Smooth muscle cell (in vitro differentiated cells): ENCODE measurements around the gene EGR2. TPM values are rescaled to one million over a fixed set of nuclear protein-coding genes. Genes with fewer than 3 reads are reported as not detected.

Source experiments
- DNase-seq: peaks from one replicate; lab custom pipeline; 2025; ENCODE audit not compliant: unreplicated experiment; lab: John Stamatoyannopoulos, UW
- H2AFZ ChIP-seq: fragments of 200-600 bp; sonication (generic); 2 replicates; pipeline ENCODE4 v1.6.0; 2016; ENCODE audit warnings: antibody characterized with exemption, low read depth, mild to moderate bottlenecking
- H3F3A ChIP-seq: fragments of 200-600 bp; sonication (generic); 2 replicates; pipeline ENCODE4 v1.6.0; 2017; ENCODE audit warnings: antibody characterized with exemption, low read depth
- H3K27ac ChIP-seq: fragments of 200-600 bp; sonication (generic); 2 replicates; pipeline ENCODE4 v1.5.1; 2016; ENCODE audit warnings: low read depth, mild to moderate bottlenecking
- H3K27me3 ChIP-seq: fragments of 200-600 bp; sonication (generic); 2 replicates; pipeline ENCODE4 v1.6.1; 2016; ENCODE audit warnings: low read depth, mild to moderate bottlenecking
- H3K36me3 ChIP-seq: fragments of 200-600 bp; sonication (generic); 2 replicates; pipeline ENCODE4 v1.5.1; 2016; ENCODE audit warnings: low read depth
- H3K4me1 ChIP-seq: fragments of 200-600 bp; sonication (generic); 2 replicates; pipeline ENCODE4 v1.5.1; 2016; ENCODE audit warnings: low read depth
- H3K4me2 ChIP-seq: fragments of 200-600 bp; sonication (generic); 2 replicates; pipeline ENCODE4 v1.6.0; 2016; ENCODE audit warnings: mild to moderate bottlenecking
- H3K4me3 ChIP-seq: fragments of 200-600 bp; sonication (generic); 2 replicates; pipeline ENCODE4 v1.5.1; 2016; ENCODE audit warnings: mild to moderate bottlenecking
- H3K79me2 ChIP-seq: fragments of 200-600 bp; sonication (generic); 2 replicates; pipeline ENCODE4 v1.6.0; 2016; ENCODE audit warnings: low read depth, mild to moderate bottlenecking
- H3K9ac ChIP-seq: fragments of 200-600 bp; sonication (generic); 2 replicates; pipeline ENCODE4 v1.6.0; 2016; ENCODE audit warnings: low read depth
- H3K9me3 ChIP-seq: fragments of 200-600 bp; sonication (generic); replicated peaks from 2 replicates; pipeline ENCODE4 v1.5.1; 2016; ENCODE audit warnings: low read depth
- H4K20me1 ChIP-seq: fragments of 200-600 bp; sonication (generic); 2 replicates; pipeline ENCODE4 v1.6.0; 2016; ENCODE audit warnings: low read depth
- CTCF ChIP-seq: fragments of 200-600 bp; sonication (generic); IDR thresholded peaks from 2 replicates; pipeline ENCODE4 v1.5.1; 2017; ENCODE audit warnings: borderline replicate concordance, mild to moderate bottlenecking, antibody characterized with exemption; ENCODE audit not compliant: insufficient read depth, poor library complexity, severe bottlenecking
- WGBS: methylation state at CpG from one replicate; pipeline ENCODE4 v1.1.7; 2016; ENCODE audit warnings: low lambda C conversion rate; 5-methylcytosine and 5-hydroxymethylcytosine counted together
- polyA plus RNA-seq: library from polyadenylated mRNA; unstranded; fragments of >200 nt; fragmentation: Nextera tagmentation; extraction: Ambion mirVana; gene quantifications from 2 replicates; pipeline ENCODE4 v1.2.1, GENCODE V29; 2016
- total RNA-seq: library from RNA; depleted of rRNA; stranded (reverse); fragments of >200 nt; gene quantifications from 2 replicates; pipeline ENCODE4 v1.2.3, GENCODE V29; 2014

EGR2 gene
- total and polyA plus RNA-seq, 2 experiments from 2014 or later: 209 to 433 TPM

GRCh38 chr10:62844280-62845011, 28.3 kb upstream of the EGR2 start:
- no peaks in the 10 kb centered on the region for H3K9me3 ChIP-seq
- no peak overlapping the region for H3K4me2 ChIP-seq
- WGBS: 82% methylated on average over 7 of the region's 7 CpGs
- DNase-seq: no peak
- H4K20me1 ChIP-seq: no peaks in the 10 kb centered on the region
- no peak overlapping the region for H3K4me3 ChIP-seq
- no peaks in the 10 kb centered on the region for H3F3A ChIP-seq
- H3K27me3 ChIP-seq: peaks cover 8% of the 10 kb centered on the region
- H2AFZ ChIP-seq: no peak overlapping the region
- no peak overlapping the region for H3K27ac ChIP-seq
- no peaks in the 10 kb centered on the region for H3K79me2 ChIP-seq
- no peaks in the 10 kb centered on the region for H3K4me1 ChIP-seq
- TF ChIP-seq CTCF: no peak
- H3K36me3 ChIP-seq: no peaks in the 10 kb centered on the region
- no peak overlapping the region for H3K9ac ChIP-seq

GRCh38 chr10:62843600-62843999, 27.4 kb upstream of the EGR2 start:
- TF ChIP-seq CTCF: no peak
- Histone ChIP-seq H3K4me3 (no peak overlapping the region), H3K4me1 (no peaks in the 10 kb centered on the region), H3K27me3 (peaks cover 8% of the 10 kb centered on the region), H2AFZ (no peak overlapping the region), H3F3A (no peaks in the 10 kb centered on the region), H3K36me3 (no peaks in the 10 kb centered on the region), H3K4me2 (no peak overlapping the region), H4K20me1 (no peaks in the 10 kb centered on the region), H3K9me3 (no peaks in the 10 kb centered on the region), H3K9ac (no peak overlapping the region), H3K79me2 (no peaks in the 10 kb centered on the region), H3K27ac (no peak overlapping the region)
- 84% methylated on average over 3 of the region's 3 CpGs for WGBS
- no peak for DNase-seq

GRCh38 chr10:62842983-62843382, 26.8 kb upstream of the EGR2 start:
- Histone ChIP-seq H3K4me2 (no peak overlapping the region), H3K4me1 (no peaks in the 10 kb centered on the region), H3K9me3 (no peaks in the 10 kb centered on the region), H3K27me3 (peaks cover 8% of the 10 kb centered on the region), H3K27ac (no peak overlapping the region), H2AFZ (no peak overlapping the region), H3F3A (no peaks in the 10 kb centered on the region), H3K4me3 (no peak overlapping the region), H4K20me1 (no peaks in the 10 kb centered on the region), H3K36me3 (no peaks in the 10 kb centered on the region), H3K79me2 (no peaks in the 10 kb centered on the region), H3K9ac (no peak overlapping the region)
- no peak for DNase-seq
- WGBS: 85% methylated on average over 1 of the region's 1 CpG
- no peak for TF ChIP-seq CTCF

GRCh38 chr10:62839590-62839989, 23.4 kb upstream of the EGR2 start:
- Histone ChIP-seq H3K79me2 (no peaks in the 10 kb centered on the region), H3K4me1 (no peaks in the 10 kb centered on the region)
- DNase-seq: no peak

More at GRCh38 chr10:62839590-62839989, 23.4 kb upstream of the EGR2 start:
- H3K9me3 ChIP-seq: no peaks in the 10 kb centered on the region
- H3K27me3 ChIP-seq: peaks cover 8% of the 10 kb centered on the region
- no peaks in the 10 kb centered on the region for H3F3A ChIP-seq
- TF ChIP-seq CTCF: no peak
- H4K20me1 ChIP-seq: no peaks in the 10 kb centered on the region
- WGBS: 86% methylated on average over 2 of the region's 2 CpGs
- no peak overlapping the region for H3K9ac ChIP-seq
- no peak overlapping the region for H3K27ac ChIP-seq
- no peak overlapping the region for H2AFZ ChIP-seq
- H3K36me3 ChIP-seq: no peaks in the 10 kb centered on the region
- no peak overlapping the region for H3K4me2 ChIP-seq
- no peak overlapping the region for H3K4me3 ChIP-seq
